Adrenal gland (tissue), 12 donors: ENCODE data around the gene ESRP2. TPM values are rescaled to one million over a fixed set of nuclear protein-coding genes. Genes with fewer than 3 reads are reported as not detected.

ENCODE experiments used
- DNase-seq, 7 donors: peaks; one replicate each; pipeline ENCODE4 v3.0.0-alpha.2; 2019 to 2020
- H3K27ac ChIP-seq, 5 donors: fragments of 200-600 bp; sonication (generic) in 4 of 5; 1 replicate in 3 of 5; 2 replicates in 2 of 5; pipeline versions ENCODE4 v1.5.1 to v1.8.0; 2016 to 2020; ENCODE audit warnings: mild to moderate bottlenecking in 1 of 5
- H3K27me3 ChIP-seq: fragments of 200-600 bp; 2 replicates; pipeline ENCODE4 v1.8.0; 2021
- H3K36me3 ChIP-seq, 2 donors: fragments of 200-600 bp; replicated peaks in 1 of 2; 1 replicate in 1 of 2; 2 replicates in 1 of 2; pipeline versions ENCODE4 v1.5.1 to v1.8.0; 2018 to 2022
- H3K4me1 ChIP-seq, 2 donors: fragments of 200-600 bp; replicated peaks in 1 of 2; 1 replicate in 1 of 2; 2 replicates in 1 of 2; pipeline versions ENCODE4 v1.5.1 to v1.8.0; 2018 to 2021
- H3K4me3 ChIP-seq, 4 donors: fragments of 200-600 bp; sonication (generic) in 3 of 4; one replicate each; pipeline ENCODE4 v1.5.1; 2016 to 2018
- H3K9me3 ChIP-seq, 3 donors: fragments of 200-600 bp; sonication (generic) in 1 of 3; replicated peaks in 1 of 3; 1 replicate in 2 of 3; 2 replicates in 1 of 3; pipeline versions ENCODE4 v1.5.1 to v1.8.0; 2016 to 2021
- POLR2A ChIP-seq, 2 donors: fragments of 450-650 bp; IDR thresholded peaks; one replicate each; pipeline ENCODE4 v1.6.1; 2017; ENCODE audit warnings: antibody characterized with exemption in 2 of 2, mild to moderate bottlenecking in 2 of 2, moderate library complexity in 1 of 2
- WGBS, 4 donors: extraction: QIAGEN DNeasy Blood & Tissue Kit in 2 of 4; methylation state at CpG; one replicate each; pipeline versions ENCODE4 v1.1.5 to v1.1.7; 2013 to 2017; 5-methylcytosine and 5-hydroxymethylcytosine counted together
- intact Hi-C, 2 donors: fragments of 100-400 bp; cut with DNase I; formaldehyde crosslinking; loops; one replicate each; pipeline versions ENCODE4 v1.14.1 to v1.15.0; 2022 to 2023
- polyA plus RNA-seq, 3 donors: library from polyadenylated mRNA; stranded (reverse); fragments of 200-250 nt in 2 of 3; fragments of 350-450 nt in 1 of 3; fragmentation: Illumina TruSeq in 1 of 3; extraction: RNeasy Lipid Tissue Mini Kit (QIAGEN cat#74804) in 1 of 3; gene quantifications; one replicate each; pipeline ENCODE4 v1.2.3, GENCODE V29; 2013 to 2014
- total RNA-seq, 9 donors: library from RNA; depleted of rRNA in 4 of 9; stranded (reverse); fragments of >200 nt in 4 of 9; fragments of 120-200 nt in 1 of 9; fragmentation: NEBNext Ultra II Directional in 1 of 9; extraction: Animal tissue kit (Norgen Biotek cat#: 25700) in 1 of 9; gene quantifications; one replicate each; pipeline versions ENCODE4 v1.1.0 to v1.2.4, GENCODE V29; 2013 to 2023
- TF ChIP-seq, protein P1 (sequence below), 6 experiments: fragments of 450-650 bp in 4 of 6; fragments of 200-600 bp in 2 of 6; sonication (generic) in 1 of 6; IDR thresholded peaks; 1 replicate in 5 of 6; 2 replicates in 1 of 6; pipeline versions ENCODE4 v1.5.1 to v1.8.0; 2016 to 2021; ENCODE audit warnings: antibody characterized with exemption in 6 of 6, mild to moderate bottlenecking in 2 of 6, moderate library complexity in 1 of 6
- donor health status: healthy with polysubstance abuse.
- donor health status: Bipolar disorder and iron deficiency.
- donor health status: DM: yes; HTN: yes; CAD: no.
- donor health status: DM: no; HTN: no; CAD: no.
- donor health status: DM: no; HTN: no; CAD: no.
- donor health status: DM: yes; HTN: yes; CAD: no.

ESRP2 gene
- total and polyA plus RNA-seq, 12 donors = 0.13 to 2.2 (median 0.43) TPM

DNA sequence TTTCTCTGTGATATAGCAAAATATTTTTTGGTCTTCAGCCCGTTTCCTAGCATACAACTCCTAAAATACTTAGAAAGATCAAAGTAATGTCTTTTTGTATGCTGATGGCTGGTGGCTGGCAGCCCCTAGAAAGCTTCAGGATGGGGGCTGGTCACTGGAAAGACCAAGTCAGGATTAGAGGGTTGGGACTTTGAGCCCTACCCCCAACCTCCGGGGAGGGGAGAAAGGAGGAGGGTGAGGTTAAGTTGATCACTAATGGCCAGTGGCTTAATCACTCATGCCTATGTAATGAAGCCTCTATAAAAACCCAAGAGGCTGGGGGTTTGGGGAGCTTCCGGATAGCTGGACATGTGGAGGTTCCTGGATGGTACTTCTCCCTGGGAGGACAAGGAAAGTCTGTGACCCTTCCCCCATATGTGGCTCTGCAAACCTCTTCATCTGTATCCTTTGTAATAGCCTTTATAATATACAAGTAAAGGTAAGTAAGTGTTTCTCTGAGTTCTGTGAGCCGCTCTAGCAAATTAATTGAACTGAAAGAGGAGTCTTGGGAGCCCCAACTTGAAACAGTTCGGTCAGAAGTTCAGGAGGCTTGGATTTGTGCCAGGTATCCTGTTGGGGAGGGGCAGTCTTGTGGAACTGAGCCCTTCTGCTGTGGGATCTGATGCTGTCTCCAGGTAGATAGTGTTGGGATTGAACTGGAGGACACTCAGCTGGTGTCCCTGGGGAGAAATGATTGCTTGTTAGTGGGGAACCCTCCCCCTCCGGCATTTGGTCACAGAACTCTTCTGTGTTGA is 31.9 kb upstream of the ESRP2 start:
- Histone ChIP-seq H3K4me3 (no peak overlapping the region), H3K27me3 (no peaks in the 10 kb centered on the region), H3K36me3 (no peaks in the 10 kb centered on the region), H3K4me1 (peaks cover 37 to 48% of the 10 kb centered on the region in 2 donors), H3K27ac (peak overlapping the region in 1 of 5 donors; percentile 24), H3K9me3 (no peaks in the 10 kb centered on the region)
- intact Hi-C loops = no loop called here
- DNase-seq = no peak
- TF ChIP-seq, protein P1, sequence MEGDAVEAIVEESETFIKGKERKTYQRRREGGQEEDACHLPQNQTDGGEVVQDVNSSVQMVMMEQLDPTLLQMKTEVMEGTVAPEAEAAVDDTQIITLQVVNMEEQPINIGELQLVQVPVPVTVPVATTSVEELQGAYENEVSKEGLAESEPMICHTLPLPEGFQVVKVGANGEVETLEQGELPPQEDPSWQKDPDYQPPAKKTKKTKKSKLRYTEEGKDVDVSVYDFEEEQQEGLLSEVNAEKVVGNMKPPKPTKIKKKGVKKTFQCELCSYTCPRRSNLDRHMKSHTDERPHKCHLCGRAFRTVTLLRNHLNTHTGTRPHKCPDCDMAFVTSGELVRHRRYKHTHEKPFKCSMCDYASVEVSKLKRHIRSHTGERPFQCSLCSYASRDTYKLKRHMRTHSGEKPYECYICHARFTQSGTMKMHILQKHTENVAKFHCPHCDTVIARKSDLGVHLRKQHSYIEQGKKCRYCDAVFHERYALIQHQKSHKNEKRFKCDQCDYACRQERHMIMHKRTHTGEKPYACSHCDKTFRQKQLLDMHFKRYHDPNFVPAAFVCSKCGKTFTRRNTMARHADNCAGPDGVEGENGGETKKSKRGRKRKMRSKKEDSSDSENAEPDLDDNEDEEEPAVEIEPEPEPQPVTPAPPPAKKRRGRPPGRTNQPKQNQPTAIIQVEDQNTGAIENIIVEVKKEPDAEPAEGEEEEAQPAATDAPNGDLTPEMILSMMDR (IDR thresholded peaks at IDR 0.05) = no peak
- WGBS, 4 donors = 61 to 71% (median 70%) methylated on average over 6 of the region's 6 CpGs

DNA sequence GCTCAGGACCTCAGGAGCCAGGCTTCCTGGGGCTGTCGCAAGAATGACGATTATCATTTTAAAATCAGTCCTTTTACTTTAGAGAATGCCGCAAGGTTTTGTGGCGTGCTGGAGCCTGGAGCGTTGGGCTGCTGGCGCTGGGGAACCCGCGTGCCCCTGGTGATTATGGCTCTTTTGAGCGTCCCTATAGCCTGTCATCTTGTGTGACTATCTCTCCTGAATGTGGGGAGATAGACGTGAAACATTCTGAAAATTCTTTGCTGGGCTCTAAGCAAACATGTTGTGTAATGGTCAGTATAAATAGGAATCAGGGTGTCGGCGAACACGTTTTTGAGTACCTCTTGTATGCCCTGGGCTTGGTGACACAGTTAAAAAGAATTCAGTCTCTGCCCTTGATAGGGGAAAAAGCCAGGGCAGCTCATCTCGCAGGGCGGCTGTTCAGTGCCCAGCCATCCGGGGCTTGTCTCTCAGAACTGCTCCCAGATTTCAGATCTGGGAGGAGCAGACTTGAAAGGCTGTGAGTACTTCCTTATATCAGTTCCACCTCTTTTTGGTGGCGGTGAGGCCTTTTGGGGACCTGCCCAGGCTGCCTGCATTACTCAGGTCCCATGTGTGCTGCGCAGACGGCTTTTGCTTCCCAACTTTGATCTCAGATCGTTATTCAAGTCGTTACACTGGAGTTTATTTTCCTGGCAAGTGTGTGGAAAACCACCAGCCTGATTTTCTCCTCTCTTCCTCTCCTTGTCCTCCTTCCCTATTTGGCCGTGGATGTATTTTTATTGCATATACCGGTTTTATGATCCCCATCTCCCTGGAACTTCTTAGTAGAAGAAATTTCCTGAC is 29.4 kb upstream of the ESRP2 start:
- intact Hi-C loops = no loop called here
- peak; percentile 67 to 91 (median 89) for DNase-seq

GRCh38 chr16:68264128-68265077 is 28.5 kb upstream of the ESRP2 start, which contains the start of gene SLC7A6:
Gene SLC7A6 (plus strand): TSS chr16:68264526. CDS start chr16:68274727, 10,201 bp downstream.
- intact Hi-C loops = loop anchor here (5.0 kb wide), 2 partner anchors 48 to 63 kb away; partner anchors contain the start of genes PRMT7 (in 1 of the 2) and SLC7A6OS (in 1 of the 2)
- Histone ChIP-seq H3K27ac (peak within 1 kb of the TSS; percentile 93 to 100 (median 98)), H3K36me3 (peaks cover 0 to 15% of the 10 kb centered on the region in 2 donors), H3K9me3 (no peaks in the 10 kb centered on the region), H3K4me3 (peak within 1 kb of the TSS; percentile 78 to 88 (median 86)), H3K4me1 (peaks cover 11 to 27% of the 10 kb centered on the region in 2 donors), H3K27me3 (no peaks in the 10 kb centered on the region)
- TF ChIP-seq POLR2A (IDR thresholded peaks at IDR 0.05) = peak; percentile 34 to 84
- TF ChIP-seq, protein P1 (IDR thresholded peaks at IDR 0.05) = peak; percentile 35 to 75 (median 66)
- DNase-seq = peak; percentile 71 to 86 (median 80)
- 0 to 1% (median 0%) methylated on average over 5 to 122 of the region's 123 CpGs for WGBS, 4 donors

More for the DNA sequence above, 29.4 kb upstream of the ESRP2 start:
- 1 to 4% (median 3%) methylated on average over 21 to 23 of the region's 23 CpGs for WGBS, 4 donors
- H3K36me3 ChIP-seq = peaks cover 0 to 6% of the 10 kb centered on the region in 2 donors
- H3K4me1 ChIP-seq = peaks cover 14 to 25% of the 10 kb centered on the region in 2 donors
- H3K9me3 ChIP-seq = no peaks in the 10 kb centered on the region
- peak; percentile 37 to 85 for TF ChIP-seq POLR2A (IDR thresholded peaks at IDR 0.05)
- TF ChIP-seq, protein P1 (IDR thresholded peaks at IDR 0.05) = no peak
- peak overlapping the region; percentile 93 to 100 (median 98) for H3K27ac ChIP-seq
- no peaks in the 10 kb centered on the region for H3K27me3 ChIP-seq
- H3K4me3 ChIP-seq = peak overlapping the region in 3 of 4 donors; percentile 84 to 88 (median 88)
